ENCODE measurements around the gene TMEM207. TPM values are rescaled to one million over a fixed set of nuclear protein-coding genes. Genes with fewer than 3 reads are reported as not detected.

The TMEM207 gene
- total RNA-seq, 1 donor from 2014 or later: not detected

DNA sequence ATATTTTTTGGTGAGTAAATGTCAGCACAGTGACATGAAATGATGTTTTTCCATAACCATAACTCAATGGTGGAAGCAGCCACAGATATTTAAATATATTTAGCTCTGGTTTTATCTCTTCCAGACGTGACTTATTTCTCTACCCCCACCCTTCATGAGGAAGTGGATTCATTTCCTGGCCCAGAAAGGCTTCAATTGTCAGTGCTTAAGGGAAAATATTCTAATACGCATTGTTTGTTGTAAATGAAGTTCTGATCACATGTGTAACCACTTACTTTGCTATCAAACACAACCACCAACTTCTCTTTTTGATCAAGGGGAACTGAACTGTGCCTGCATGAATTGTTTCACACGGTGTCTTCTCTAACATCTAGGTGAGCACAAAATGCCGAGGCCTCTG is 47.7 kb downstream of the TMEM207 start:
- Mint-ChIP-seq H3K4me3 (no peak overlapping the region), H3K4me1 (no peaks in the 10 kb centered on the region), H3K27ac (no peak overlapping the region), H3K9me3 (peaks cover under 1% of the 10 kb centered on the region), H3K36me3 (no peaks in the 10 kb centered on the region), H3K27me3 (ENCODE audit: low read depth) (no peaks in the 10 kb centered on the region)
- no peak for DNase-seq (ENCODE audit: low spot score in 2 of 2, unreplicated experiment in 2 of 2)
- TF ChIP-seq, protein P1, sequence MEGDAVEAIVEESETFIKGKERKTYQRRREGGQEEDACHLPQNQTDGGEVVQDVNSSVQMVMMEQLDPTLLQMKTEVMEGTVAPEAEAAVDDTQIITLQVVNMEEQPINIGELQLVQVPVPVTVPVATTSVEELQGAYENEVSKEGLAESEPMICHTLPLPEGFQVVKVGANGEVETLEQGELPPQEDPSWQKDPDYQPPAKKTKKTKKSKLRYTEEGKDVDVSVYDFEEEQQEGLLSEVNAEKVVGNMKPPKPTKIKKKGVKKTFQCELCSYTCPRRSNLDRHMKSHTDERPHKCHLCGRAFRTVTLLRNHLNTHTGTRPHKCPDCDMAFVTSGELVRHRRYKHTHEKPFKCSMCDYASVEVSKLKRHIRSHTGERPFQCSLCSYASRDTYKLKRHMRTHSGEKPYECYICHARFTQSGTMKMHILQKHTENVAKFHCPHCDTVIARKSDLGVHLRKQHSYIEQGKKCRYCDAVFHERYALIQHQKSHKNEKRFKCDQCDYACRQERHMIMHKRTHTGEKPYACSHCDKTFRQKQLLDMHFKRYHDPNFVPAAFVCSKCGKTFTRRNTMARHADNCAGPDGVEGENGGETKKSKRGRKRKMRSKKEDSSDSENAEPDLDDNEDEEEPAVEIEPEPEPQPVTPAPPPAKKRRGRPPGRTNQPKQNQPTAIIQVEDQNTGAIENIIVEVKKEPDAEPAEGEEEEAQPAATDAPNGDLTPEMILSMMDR (IDR thresholded peaks at IDR 0.05; ENCODE audit: unreplicated experiment): no peak

DNA sequence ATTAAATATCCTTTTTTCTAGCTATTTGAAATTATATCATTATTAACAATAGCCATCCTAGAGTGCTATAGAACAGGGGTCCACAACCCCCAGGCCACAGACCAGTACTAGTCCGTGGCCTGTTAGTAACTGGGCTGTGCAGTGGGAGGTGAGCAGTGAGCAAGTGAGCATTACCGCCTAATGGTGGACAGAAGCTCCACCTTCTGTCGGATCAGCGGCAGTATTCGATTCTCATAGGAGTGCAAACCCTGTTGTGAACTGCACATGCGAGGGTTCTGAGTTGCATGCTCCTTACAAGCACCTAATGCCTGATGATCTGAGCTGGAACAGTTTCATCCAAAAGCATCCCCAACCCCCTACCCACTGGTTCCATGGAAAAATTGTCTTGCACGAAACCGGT is 50.0 kb downstream of the TMEM207 start:
- Mint-ChIP-seq H3K36me3 (no peaks in the 10 kb centered on the region), H3K4me1 (no peaks in the 10 kb centered on the region), H3K9me3 (no peaks in the 10 kb centered on the region), H3K4me3 (no peak overlapping the region), H3K27ac (no peak overlapping the region), H3K27me3 (ENCODE audit: low read depth) (no peaks in the 10 kb centered on the region)
- DNase-seq (ENCODE audit: low spot score in 2 of 2, unreplicated experiment in 2 of 2): no peak
- TF ChIP-seq, protein P1 (IDR thresholded peaks at IDR 0.05; ENCODE audit: unreplicated experiment): no peak

- no peaks in the 10 kb centered on the region for H3K4me1 Mint-ChIP-seq
- H3K27me3 Mint-ChIP-seq (ENCODE audit: low read depth): no peaks in the 10 kb centered on the region
- TF ChIP-seq, protein P1 (IDR thresholded peaks at IDR 0.05; ENCODE audit: unreplicated experiment): no peak
- H3K4me3 Mint-ChIP-seq: no peak overlapping the region
- DNase-seq (ENCODE audit: low spot score in 2 of 2, unreplicated experiment in 2 of 2): no peak
- H3K36me3 Mint-ChIP-seq: no peaks in the 10 kb centered on the region
- H3K9me3 Mint-ChIP-seq: no peaks in the 10 kb centered on the region
- H3K27ac Mint-ChIP-seq: no peak overlapping the region
Observed at GRCh38 chr3:190397889-190398288, 51.8 kb downstream of the TMEM207 start.

DNA sequence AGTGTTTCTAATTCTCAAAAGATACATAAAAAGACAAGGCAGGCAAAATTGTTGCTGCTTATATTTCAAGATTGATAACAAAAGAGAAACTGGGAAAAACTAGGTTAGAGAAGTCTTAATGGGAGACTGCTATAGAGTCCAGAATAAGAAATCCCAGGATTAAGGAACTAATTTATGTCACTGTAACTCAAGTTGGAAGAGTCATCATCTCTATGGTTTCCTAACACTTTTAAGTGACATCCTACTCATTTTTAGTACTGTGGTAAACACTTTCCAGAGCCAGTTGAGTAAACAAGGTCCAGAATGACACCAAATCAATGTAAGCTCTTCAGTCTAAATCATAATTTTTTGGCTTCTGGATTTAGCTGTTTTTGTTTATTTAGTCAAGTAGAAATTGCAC is 53.7 kb downstream of the TMEM207 start:
- H3K27ac Mint-ChIP-seq: no peak overlapping the region
- H3K36me3 Mint-ChIP-seq: no peaks in the 10 kb centered on the region
- H3K27me3 Mint-ChIP-seq (ENCODE audit: low read depth): no peaks in the 10 kb centered on the region
- TF ChIP-seq, protein P1 (IDR thresholded peaks at IDR 0.05; ENCODE audit: unreplicated experiment): no peak
- no peaks in the 10 kb centered on the region for H3K9me3 Mint-ChIP-seq
- H3K4me1 Mint-ChIP-seq: no peaks in the 10 kb centered on the region
- DNase-seq (ENCODE audit: low spot score in 2 of 2, unreplicated experiment in 2 of 2): no peak
- H3K4me3 Mint-ChIP-seq: no peak overlapping the region

GRCh38 chr3:190388703-190389102 is 61.0 kb downstream of the TMEM207 start:
- DNase-seq (ENCODE audit: low spot score in 2 of 2, unreplicated experiment in 2 of 2): no peak
- H3K4me1 Mint-ChIP-seq: no peaks in the 10 kb centered on the region
- no peak overlapping the region for H3K4me3 Mint-ChIP-seq
- H3K27ac Mint-ChIP-seq: no peak overlapping the region
- TF ChIP-seq, protein P1 (IDR thresholded peaks at IDR 0.05; ENCODE audit: unreplicated experiment): no peak
- no peaks in the 10 kb centered on the region for H3K36me3 Mint-ChIP-seq
- no peaks in the 10 kb centered on the region for H3K27me3 Mint-ChIP-seq (ENCODE audit: low read depth)
- H3K9me3 Mint-ChIP-seq: no peaks in the 10 kb centered on the region

- no peaks in the 10 kb centered on the region for H3K4me1 Mint-ChIP-seq
Observed at GRCh38 chr3:190387578-190388213, 62.0 kb downstream of the TMEM207 start, which contains the start of gene CLDN16. Gene CLDN16, plus strand, starts transcription at chr3:190388163. Its CDS starts 167 bp downstream, at chr3:190388330.

More at GRCh38 chr3:190387578-190388213, 62.0 kb downstream of the TMEM207 start, which contains the start of gene CLDN16:
- DNase-seq (ENCODE audit: low spot score in 2 of 2, unreplicated experiment in 2 of 2): no peak
- Mint-ChIP-seq H3K27me3 (ENCODE audit: low read depth) (no peaks in the 10 kb centered on the region), H3K27ac (no peak within 1 kb of the TSS), H3K36me3 (no peaks in the 10 kb centered on the region), H3K9me3 (no peaks in the 10 kb centered on the region), H3K4me3 (no peak within 1 kb of the TSS)
- TF ChIP-seq, protein P1 (IDR thresholded peaks at IDR 0.05; ENCODE audit: unreplicated experiment): no peak

Measured in mesothelial cell of epicardium (in vitro differentiated cells).